SU-DHL-6 (cell line): ENCODE data around the gene DNAJC27.

ENCODE experiments used
- EZH2phosphoT487 ChIP-seq: fragments of 200-600 bp; sonication (generic), shearing (Covaris generic); conservative IDR thresholded peaks from 2 replicates; pipeline ENCODE4 v1.6.1; 2018; ENCODE audit warnings: mild to moderate bottlenecking, antibody characterized with exemption, low read length, moderate library complexity, mixed read lengths
- TF ChIP-seq, protein P1 (sequence below): fragments of 200-600 bp; sonication (generic); IDR thresholded peaks from one replicate; pipeline ENCODE4 v1.5.1; 2017; ENCODE audit warnings: antibody characterized with exemption, mild to moderate bottlenecking, low read length, moderate library complexity; ENCODE audit not compliant: insufficient read depth, poor library complexity, severe bottlenecking

DNA sequence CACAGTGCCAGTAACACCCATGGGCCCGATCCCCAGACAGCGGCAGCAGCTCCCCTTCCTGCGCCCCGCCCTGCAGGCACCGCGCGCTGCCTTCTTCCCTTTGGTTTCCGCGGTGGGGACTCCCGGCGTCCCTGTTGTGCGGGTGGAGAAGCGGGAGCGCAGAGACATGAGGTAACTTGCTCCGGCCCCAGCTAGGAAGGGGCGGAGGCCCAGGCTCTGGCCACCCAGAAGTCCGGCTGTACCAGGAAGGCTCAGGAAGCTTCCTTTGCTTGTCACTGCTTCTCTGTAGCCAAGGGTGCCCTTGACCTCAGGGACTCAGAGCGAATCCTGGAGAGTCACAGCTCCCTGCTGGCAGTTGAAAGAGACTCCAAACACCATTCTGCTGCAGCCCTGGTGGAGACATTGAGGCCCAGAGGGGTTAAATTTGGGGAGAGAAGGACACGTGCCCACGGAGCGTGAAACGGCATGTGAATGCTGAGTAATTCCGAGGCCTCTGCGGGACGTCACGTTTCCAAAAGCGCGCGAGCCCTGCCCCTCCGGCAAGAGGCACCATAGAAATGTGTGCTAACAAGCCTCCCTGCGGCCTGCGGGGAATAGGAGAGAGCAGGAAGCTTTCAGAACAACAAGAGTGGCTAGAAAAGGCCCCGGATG is 45.0 kb downstream of the DNAJC27 start:
- TF ChIP-seq, protein P1, sequence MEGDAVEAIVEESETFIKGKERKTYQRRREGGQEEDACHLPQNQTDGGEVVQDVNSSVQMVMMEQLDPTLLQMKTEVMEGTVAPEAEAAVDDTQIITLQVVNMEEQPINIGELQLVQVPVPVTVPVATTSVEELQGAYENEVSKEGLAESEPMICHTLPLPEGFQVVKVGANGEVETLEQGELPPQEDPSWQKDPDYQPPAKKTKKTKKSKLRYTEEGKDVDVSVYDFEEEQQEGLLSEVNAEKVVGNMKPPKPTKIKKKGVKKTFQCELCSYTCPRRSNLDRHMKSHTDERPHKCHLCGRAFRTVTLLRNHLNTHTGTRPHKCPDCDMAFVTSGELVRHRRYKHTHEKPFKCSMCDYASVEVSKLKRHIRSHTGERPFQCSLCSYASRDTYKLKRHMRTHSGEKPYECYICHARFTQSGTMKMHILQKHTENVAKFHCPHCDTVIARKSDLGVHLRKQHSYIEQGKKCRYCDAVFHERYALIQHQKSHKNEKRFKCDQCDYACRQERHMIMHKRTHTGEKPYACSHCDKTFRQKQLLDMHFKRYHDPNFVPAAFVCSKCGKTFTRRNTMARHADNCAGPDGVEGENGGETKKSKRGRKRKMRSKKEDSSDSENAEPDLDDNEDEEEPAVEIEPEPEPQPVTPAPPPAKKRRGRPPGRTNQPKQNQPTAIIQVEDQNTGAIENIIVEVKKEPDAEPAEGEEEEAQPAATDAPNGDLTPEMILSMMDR, result no peak
- no peak for TF ChIP-seq EZH2phosphoT487
